Measurements from ENCODE around the gene CPT2. TPM values are rescaled to one million over a fixed set of nuclear protein-coding genes. Genes with fewer than 3 reads are reported as not detected.

Gene CPT2
- total RNA-seq, 1 experiment from 2014 or later: 17.0 TPM

GRCh38 chr1:53172426-53173128 is 24.0 kb upstream of the CPT2 start:
- BruUV-seq (replicated peaks): no TSS peak
- H3K27ac ChIP-seq (ENCODE audit: low read depth, low read length, poor library complexity, severe bottlenecking): no peak overlapping the region

GRCh38 chr1:53174971-53175913 is 21.4 kb upstream of the CPT2 start:
- Histone ChIP-seq H3K36me3 (ENCODE audit: insufficient read depth, low read length, poor library complexity, severe bottlenecking) (no peaks in the 10 kb centered on the region), H3K9me3 (ENCODE audit: low read depth, low read length, poor library complexity, severe bottlenecking) (no peaks in the 10 kb centered on the region), H3K27me3 (replicated peaks; ENCODE audit: insufficient read depth, low read depth, low read length, poor library complexity) (no peaks in the 10 kb centered on the region), H3K27ac (ENCODE audit: low read depth, low read length, poor library complexity, severe bottlenecking) (no peak overlapping the region), H3K4me3 (ENCODE audit: low read depth, low read length, poor library complexity, severe bottlenecking) (no peak overlapping the region), H3K4me1 (ENCODE audit: insufficient read depth, low read length, poor library complexity, severe bottlenecking) (no peaks in the 10 kb centered on the region)
- intact Hi-C loops (cut with micrococcal nuclease; ENCODE audit: unreplicated experiment): no loop called here
- ChIA-PET POLR2A (ENCODE audit: low non-redundant PET) (no interaction called here), CTCF (interaction anchor here (0.7 kb wide), 1 partner anchor 23 kb away, joined by 3 read pairs; no protein-coding TSS in a partner anchor)
- no peak for DNase-seq (ENCODE audit: low spot score)
- TF ChIP-seq CTCF (conservative IDR thresholded peaks at IDR 0.05; ENCODE audit: low read depth, low read length): no peak
- TF ChIP-seq EZH2 (IDR thresholded peaks at IDR 0.05; ENCODE audit: borderline replicate concordance, low read depth, low read length, poor library complexity, severe bottlenecking): no peak
- BruUV-seq (replicated peaks): no TSS peak

More at GRCh38 chr1:53172426-53173128, 24.0 kb upstream of the CPT2 start:
- Histone ChIP-seq H3K36me3 (ENCODE audit: insufficient read depth, low read length, poor library complexity, severe bottlenecking) (no peaks in the 10 kb centered on the region), H3K4me1 (ENCODE audit: insufficient read depth, low read length, poor library complexity, severe bottlenecking) (no peaks in the 10 kb centered on the region), H3K9me3 (ENCODE audit: low read depth, low read length, poor library complexity, severe bottlenecking) (no peaks in the 10 kb centered on the region), H3K27me3 (replicated peaks; ENCODE audit: insufficient read depth, low read depth, low read length, poor library complexity) (no peaks in the 10 kb centered on the region), H3K4me3 (ENCODE audit: low read depth, low read length, poor library complexity, severe bottlenecking) (no peak overlapping the region)
- no peak for DNase-seq (ENCODE audit: low spot score)
- ChIA-PET CTCF (no interaction called here), POLR2A (ENCODE audit: low non-redundant PET) (no interaction called here)
- TF ChIP-seq CTCF (conservative IDR thresholded peaks at IDR 0.05; ENCODE audit: low read depth, low read length) (0 out of 2 replicates have a peak, but pooled peaks have one; percentile 11), EZH2 (IDR thresholded peaks at IDR 0.05; ENCODE audit: borderline replicate concordance, low read depth, low read length, poor library complexity, severe bottlenecking) (no peak)
- intact Hi-C loops (cut with micrococcal nuclease; ENCODE audit: unreplicated experiment): no loop called here

GRCh38 chr1:53176452-53177208 is 20.0 kb upstream of the CPT2 start:
- H3K27ac ChIP-seq (ENCODE audit: low read depth, low read length, poor library complexity, severe bottlenecking): no peak overlapping the region
- H3K27me3 ChIP-seq (replicated peaks; ENCODE audit: insufficient read depth, low read depth, low read length, poor library complexity): no peaks in the 10 kb centered on the region
- no peak overlapping the region for H3K4me3 ChIP-seq (ENCODE audit: low read depth, low read length, poor library complexity, severe bottlenecking)
- no peak for DNase-seq (ENCODE audit: low spot score)
- H3K9me3 ChIP-seq (ENCODE audit: low read depth, low read length, poor library complexity, severe bottlenecking): no peaks in the 10 kb centered on the region
- no TSS peak for BruUV-seq (replicated peaks)
- TF ChIP-seq CTCF (conservative IDR thresholded peaks at IDR 0.05; ENCODE audit: low read depth, low read length): 0 out of 2 replicates have a peak, but pooled peaks have one; percentile 28
- TF ChIP-seq EZH2 (IDR thresholded peaks at IDR 0.05; ENCODE audit: borderline replicate concordance, low read depth, low read length, poor library complexity, severe bottlenecking): no peak
- POLR2A ChIA-PET (ENCODE audit: low non-redundant PET): interaction anchor here (0.6 kb wide), 1 partner anchor 320 kb away, joined by 4 read pairs; no protein-coding TSS in a partner anchor
- H3K36me3 ChIP-seq (ENCODE audit: insufficient read depth, low read length, poor library complexity, severe bottlenecking): no peaks in the 10 kb centered on the region
- CTCF ChIA-PET: interaction anchor here (0.7 kb wide), 1 partner anchor 1073 kb away, joined by 4 read pairs; no protein-coding TSS in a partner anchor
- intact Hi-C loops (cut with micrococcal nuclease; ENCODE audit: unreplicated experiment): no loop called here
- H3K4me1 ChIP-seq (ENCODE audit: insufficient read depth, low read length, poor library complexity, severe bottlenecking): no peaks in the 10 kb centered on the region
